Peyer's patch (tissue), 4 donors: ENCODE results near the gene ELL2.

Experiments used
- CTCF ChIP-seq, 6 experiments: fragments of 450-650 bp in 4 of 6; fragments of 200-600 bp in 2 of 6; sonication (generic) in 1 of 6; IDR thresholded peaks; one replicate each; pipeline ENCODE4 v1.5.1; 2017 to 2019; ENCODE audit warnings: antibody characterized with exemption in 6 of 6, mild to moderate bottlenecking in 3 of 6, moderate library complexity in 1 of 6
- POLR2A ChIP-seq, 2 donors: fragments of 450-650 bp; IDR thresholded peaks; one replicate each; pipeline ENCODE4 v1.5.1; 2017; ENCODE audit warnings: antibody characterized with exemption in 2 of 2, mild to moderate bottlenecking in 2 of 2, moderate library complexity in 2 of 2

GRCh38 chr5:95984287-95984938 is 22.8 kb upstream of the ELL2 start:
- TF ChIP-seq CTCF (IDR thresholded peaks at IDR 0.05) (no peak), POLR2A (IDR thresholded peaks at IDR 0.05) (no peak)
